AG08396 (cell line): ENCODE data around the gene TSC22D4.
A peak's percentile ranks its signal among the peaks of the same experiment; 100 is the strongest.

ENCODE experiments used
- DNase-seq: peaks from one replicate; pipeline ENCODE4 v3.0.0; 2012; ENCODE audit warnings: low spot score, mixed read lengths

TSC22D4 gene

DNA sequence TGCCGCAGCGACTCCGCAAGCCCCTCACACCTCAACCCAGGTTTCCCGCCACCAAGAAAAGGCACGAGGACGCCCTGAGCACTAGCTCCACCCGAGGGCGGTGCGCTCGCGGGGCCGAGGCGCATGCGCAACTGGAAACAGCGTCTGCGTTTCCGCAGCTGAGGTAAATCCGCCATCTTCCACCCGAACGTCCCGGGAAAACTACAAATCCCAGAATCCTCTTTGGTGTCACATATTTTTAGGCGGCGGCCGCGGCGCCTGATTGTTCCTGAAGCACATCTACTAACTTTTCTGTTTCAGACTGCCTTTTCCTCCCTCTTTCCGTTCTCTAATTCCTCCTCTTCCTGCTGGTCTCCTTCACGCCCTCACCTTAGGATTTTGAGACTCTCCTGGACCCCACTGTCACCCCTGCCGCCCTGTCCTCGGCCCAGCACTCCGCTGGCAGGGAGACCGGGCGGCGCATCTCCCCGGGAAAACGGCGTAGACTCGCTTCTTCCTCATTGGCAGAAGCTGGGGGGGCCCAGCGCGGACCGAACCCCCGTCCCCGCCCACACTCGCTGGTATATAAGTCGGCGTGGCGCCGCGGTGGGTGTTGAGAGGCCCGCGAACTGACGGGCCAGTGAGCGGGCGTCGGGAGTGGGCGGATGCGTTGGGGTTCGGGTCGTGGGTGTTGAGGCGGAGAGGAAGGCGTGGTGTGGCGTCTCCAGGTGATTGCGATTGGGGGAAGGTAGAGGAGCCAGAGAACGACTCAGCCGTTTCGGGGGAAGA is 50.6 kb downstream of the TSC22D4 start, which contains the start of gene ZCWPW1:
ZCWPW1 (minus strand) TSS at position 505 of the 768 bp plus-strand sequence. CDS start 8,054 bp downstream, outside the sequence.
- peak; percentile 94 for DNase-seq

- DNase-seq: no peak
These were observed 51.2 kb downstream of the TSC22D4 start for GRCh38 chr7:100427762-100428198.

DNA sequence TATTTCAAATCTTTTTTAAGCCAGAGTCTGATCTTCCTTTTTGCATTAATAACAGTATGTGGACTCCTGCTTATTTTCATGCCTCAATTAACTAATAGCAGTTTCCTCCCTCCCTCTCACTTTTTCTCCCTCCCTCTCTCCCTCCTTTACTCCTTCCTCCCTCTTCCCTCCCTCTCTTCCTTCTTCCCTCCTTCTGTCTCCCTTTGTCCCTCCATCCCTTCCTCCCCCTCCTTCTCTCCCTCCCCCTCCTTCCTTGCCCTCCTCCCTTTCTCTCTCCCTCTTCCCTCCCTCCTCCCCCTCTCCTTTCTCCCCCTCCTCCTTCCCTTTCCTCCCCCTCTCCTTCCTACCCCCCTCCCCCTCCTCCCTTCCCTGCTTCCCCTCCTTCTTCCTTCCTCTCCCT is 52.5 kb downstream of the TSC22D4 start:
- no peak for DNase-seq

GRCh38 chr7:100425347-100425746 is 53.7 kb downstream of the TSC22D4 start:
- no peak for DNase-seq

DNA sequence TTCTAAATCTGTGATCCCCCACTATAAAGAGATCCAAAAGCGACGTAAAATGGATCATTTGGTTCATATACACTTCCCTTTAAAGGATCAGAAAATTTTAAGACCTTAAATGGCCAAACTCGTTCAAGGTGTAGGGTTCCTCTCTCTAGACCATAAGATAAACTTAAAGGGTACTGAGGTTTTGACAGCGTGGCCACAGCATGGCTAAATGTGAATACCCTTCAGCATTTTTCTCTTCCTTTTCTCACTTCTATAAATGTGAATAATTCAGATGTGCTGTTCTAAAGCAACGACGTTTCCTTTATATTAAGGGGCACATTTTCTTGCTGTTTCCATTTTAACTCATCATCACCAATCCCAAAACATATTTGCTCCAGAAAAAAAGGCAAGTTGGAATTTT is 55.7 kb downstream of the TSC22D4 start:
- no peak for DNase-seq

DNA sequence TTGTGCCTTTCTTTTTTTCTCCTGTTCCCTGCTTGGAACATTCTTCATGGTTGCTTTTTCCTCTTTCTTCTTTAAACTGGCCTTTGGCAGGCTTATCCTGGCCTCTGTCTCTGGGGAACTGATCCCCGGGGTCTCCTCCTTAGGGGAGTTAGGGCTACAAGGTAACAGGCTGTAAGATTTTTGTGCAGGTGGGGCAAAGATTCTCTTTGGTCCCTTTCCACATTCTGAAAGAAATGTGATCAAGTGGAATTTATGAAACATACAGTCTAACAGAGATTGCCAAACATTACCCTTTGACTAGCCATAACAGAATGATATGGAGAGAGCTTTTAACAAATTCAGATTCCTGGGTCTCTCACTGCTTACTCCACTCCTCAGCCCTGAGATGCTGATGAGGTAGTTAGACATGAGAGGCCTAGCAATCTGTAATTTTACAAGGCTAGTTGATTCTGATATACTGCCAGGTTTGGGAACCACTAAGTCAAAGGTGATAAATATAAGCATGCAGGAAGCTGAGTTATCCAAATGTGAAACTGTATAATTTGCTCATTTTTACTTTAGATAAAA is 59.3 kb downstream of the TSC22D4 start:
- no peak for DNase-seq

- DNase-seq: no peak
These were observed 59.9 kb downstream of the TSC22D4 start for GRCh38 chr7:100418930-100419659.
